Measurements from ENCODE around the gene ADGRG6. TPM values are rescaled to one million over a fixed set of nuclear protein-coding genes. Genes with fewer than 3 reads are reported as not detected.

The ADGRG6 gene
- total and polyA plus RNA-seq, 12 donors = 0.72 to 24.6 (median 5.3) TPM

DNA sequence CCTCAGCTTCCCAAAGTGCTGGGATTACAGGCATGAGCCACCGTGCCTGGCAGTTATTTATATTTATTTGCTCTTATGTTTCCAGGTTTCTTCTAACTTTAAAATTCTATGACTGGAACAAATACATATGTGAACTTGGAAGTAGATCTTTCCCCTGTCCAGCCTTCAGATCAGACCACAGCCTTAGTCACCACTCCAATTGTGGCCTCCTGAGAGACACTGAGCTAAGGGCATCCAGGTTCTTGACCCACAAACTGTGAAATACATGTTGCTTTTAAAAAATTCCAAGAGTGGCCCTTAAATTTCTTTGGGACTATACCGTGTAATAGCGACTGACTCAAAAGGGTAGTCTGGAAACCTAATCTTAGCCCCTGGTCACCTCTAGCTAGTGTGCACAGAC, 1.5 kb upstream of the ADGRG6 start:
- H3K9me3 ChIP-seq (replicated peaks in 1 of 3) = no peaks in the 10 kb centered on the region
- H3K27ac ChIP-seq = no peak overlapping the region
- intact Hi-C loops (cut with DNase I) = no loop called here
- no peak for TF ChIP-seq POLR2A (IDR thresholded peaks at IDR 0.05)
- TF ChIP-seq CTCF (IDR thresholded peaks at IDR 0.05) = no peak
- H3K4me3 ChIP-seq = no peak overlapping the region
- H3K36me3 ChIP-seq (replicated peaks in 1 of 2) = no peaks in the 10 kb centered on the region
- H3K27me3 ChIP-seq = peaks cover 7% of the 10 kb centered on the region
- no peaks in the 10 kb centered on the region for H3K4me1 ChIP-seq (replicated peaks in 1 of 2)
- no peak for DNase-seq
- 85 to 94% (median 92%) methylated on average over 3 of the region's 3 CpGs for WGBS, 4 donors

DNA sequence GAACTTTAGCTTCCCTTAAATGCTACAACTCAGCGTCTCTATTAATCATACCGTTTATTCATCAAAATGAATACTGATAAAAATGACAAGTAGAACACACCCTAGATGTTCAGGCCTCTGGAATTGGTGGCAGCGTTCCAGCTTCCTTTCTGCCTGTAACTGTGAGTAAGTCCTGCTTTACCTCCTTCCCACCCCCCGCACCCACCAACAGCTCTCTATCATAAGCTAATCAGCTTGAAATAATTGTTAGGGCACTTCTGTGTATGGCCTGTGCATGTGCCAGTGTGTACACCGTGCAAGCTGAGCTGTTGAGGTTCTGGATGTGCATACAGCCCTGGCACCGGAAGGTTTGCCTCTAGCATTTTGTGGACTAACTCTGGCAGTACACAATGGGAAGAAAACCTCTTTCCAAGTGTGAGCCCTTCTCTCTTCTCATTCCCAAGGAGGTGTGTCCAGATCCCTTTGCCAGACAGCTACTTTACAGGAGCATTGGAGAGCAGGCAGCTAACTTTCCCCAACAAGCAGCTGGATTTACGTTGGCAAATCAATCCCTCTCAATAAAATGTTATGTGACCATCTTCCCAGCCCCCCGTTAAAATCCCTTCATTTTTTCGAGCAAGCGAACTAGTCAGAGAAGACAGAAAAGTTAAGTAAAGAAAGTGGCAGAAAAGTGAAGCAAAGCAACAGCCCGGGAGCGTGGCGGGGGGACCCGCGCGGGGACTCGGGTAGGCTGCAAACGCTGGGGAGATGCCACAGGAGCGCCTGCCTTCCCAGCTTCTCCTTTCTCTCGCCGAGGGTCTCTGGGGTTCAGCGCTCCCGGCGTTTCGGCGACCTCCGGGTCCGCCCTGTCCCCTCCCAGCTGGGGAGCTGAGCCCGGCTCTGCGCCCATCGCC, 803 bp upstream of the ADGRG6 start:
- Histone ChIP-seq H3K27ac (peak overlapping the region in 2 of 5 donors; percentile 34 to 75), H3K36me3 (replicated peaks in 1 of 2) (no peaks in the 10 kb centered on the region), H3K9me3 (replicated peaks in 1 of 3) (no peaks in the 10 kb centered on the region), H3K4me1 (replicated peaks in 1 of 2) (no peaks in the 10 kb centered on the region), H3K4me3 (peak overlapping the region in 1 of 4 donors; percentile 55), H3K27me3 (peaks cover 7% of the 10 kb centered on the region)
- intact Hi-C loops (cut with DNase I) = no loop called here
- WGBS, 4 donors = 10 to 18% (median 13%) methylated on average over 18 to 31 of the region's 31 CpGs
- TF ChIP-seq POLR2A (IDR thresholded peaks at IDR 0.05) (no peak), CTCF (IDR thresholded peaks at IDR 0.05) (no peak)
- DNase-seq = peak in 4 of 7 donors; percentile 7 to 22 (median 16)

- Histone ChIP-seq H3K9me3 (replicated peaks in 1 of 3) (no peaks in the 10 kb centered on the region), H3K4me1 (replicated peaks in 1 of 2) (no peaks in the 10 kb centered on the region), H3K4me3 (peak overlapping the region in 1 of 4 donors; percentile 55), H3K27ac (no peak overlapping the region), H3K27me3 (peaks cover 7% of the 10 kb centered on the region), H3K36me3 (replicated peaks in 1 of 2) (no peaks in the 10 kb centered on the region)
- TF ChIP-seq POLR2A (IDR thresholded peaks at IDR 0.05) = no peak
- no peak for TF ChIP-seq CTCF (IDR thresholded peaks at IDR 0.05)
- 63 to 67% (median 64%) methylated on average over 18 of the region's 18 CpGs for WGBS, 4 donors
- DNase-seq = no peak
- intact Hi-C loops (cut with DNase I) = no loop called here
These were observed 791 bp downstream of the ADGRG6 start for GRCh38 chr6:142302421-142303175.

- no peak for DNase-seq
- intact Hi-C loops (cut with DNase I) = no loop called here
- TF ChIP-seq POLR2A (IDR thresholded peaks at IDR 0.05) = no peak
- TF ChIP-seq CTCF (IDR thresholded peaks at IDR 0.05) = no peak
- H3K9me3 ChIP-seq (replicated peaks in 1 of 3) = no peaks in the 10 kb centered on the region
- no peaks in the 10 kb centered on the region for H3K36me3 ChIP-seq (replicated peaks in 1 of 2)
- H3K27me3 ChIP-seq = peaks cover 7% of the 10 kb centered on the region
- H3K27ac ChIP-seq = no peak overlapping the region
- peak overlapping the region in 1 of 4 donors; percentile 55 for H3K4me3 ChIP-seq
- H3K4me1 ChIP-seq (replicated peaks in 1 of 2) = no peaks in the 10 kb centered on the region
- 84 to 90% (median 88%) methylated on average over 2 of the region's 2 CpGs for WGBS, 4 donors
These were observed 1.3 kb downstream of the ADGRG6 start for GRCh38 chr6:142303176-142303533.
